ENCODE results near the gene SCAMP3. TPM values are rescaled to one million over a fixed set of nuclear protein-coding genes. Genes with fewer than 3 reads are reported as not detected.

The SCAMP3 gene
- total and polyA plus RNA-seq, 10 of the 15 experiments (the other 5 are each of a cell fraction or from before 2014, with no cell fraction given), result 17.2 to 133 (median 87.3) TPM

DNA sequence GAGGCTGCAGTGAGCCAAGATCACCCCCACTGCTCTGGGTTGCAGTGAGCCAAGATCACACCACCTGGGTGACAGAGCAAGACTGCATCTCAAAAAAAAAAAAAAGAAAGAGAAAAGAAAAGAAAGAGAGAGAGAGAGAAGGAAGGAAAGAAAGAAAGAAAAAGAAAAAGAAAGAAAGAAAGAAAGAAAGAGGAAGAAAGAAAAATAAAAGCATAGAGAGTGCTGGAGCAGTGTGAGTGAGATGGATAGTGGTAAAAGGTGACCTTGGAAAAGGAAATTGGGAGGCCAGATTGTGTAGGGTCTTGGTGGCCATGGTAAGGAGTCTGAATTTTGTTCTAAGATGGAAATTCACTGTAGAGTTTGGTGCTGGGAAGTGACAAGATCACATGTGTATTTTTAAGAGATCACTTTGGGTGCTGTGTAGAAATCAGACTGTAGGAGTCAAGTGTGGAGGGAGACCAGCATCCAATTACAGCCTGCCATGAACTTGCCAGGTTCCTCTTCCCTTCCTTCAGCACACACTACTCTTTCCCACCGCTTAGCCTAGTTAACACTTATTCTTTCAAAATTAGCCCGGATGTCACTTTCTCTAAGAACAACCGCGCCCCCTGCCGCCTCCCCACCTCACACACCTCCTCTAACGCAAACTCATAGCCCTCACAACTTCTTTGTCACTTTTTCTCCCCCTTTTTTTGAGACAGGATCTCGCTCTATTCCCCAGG is 35.8 kb downstream of the SCAMP3 start (continued):
- TF ChIP-seq, protein P1, sequence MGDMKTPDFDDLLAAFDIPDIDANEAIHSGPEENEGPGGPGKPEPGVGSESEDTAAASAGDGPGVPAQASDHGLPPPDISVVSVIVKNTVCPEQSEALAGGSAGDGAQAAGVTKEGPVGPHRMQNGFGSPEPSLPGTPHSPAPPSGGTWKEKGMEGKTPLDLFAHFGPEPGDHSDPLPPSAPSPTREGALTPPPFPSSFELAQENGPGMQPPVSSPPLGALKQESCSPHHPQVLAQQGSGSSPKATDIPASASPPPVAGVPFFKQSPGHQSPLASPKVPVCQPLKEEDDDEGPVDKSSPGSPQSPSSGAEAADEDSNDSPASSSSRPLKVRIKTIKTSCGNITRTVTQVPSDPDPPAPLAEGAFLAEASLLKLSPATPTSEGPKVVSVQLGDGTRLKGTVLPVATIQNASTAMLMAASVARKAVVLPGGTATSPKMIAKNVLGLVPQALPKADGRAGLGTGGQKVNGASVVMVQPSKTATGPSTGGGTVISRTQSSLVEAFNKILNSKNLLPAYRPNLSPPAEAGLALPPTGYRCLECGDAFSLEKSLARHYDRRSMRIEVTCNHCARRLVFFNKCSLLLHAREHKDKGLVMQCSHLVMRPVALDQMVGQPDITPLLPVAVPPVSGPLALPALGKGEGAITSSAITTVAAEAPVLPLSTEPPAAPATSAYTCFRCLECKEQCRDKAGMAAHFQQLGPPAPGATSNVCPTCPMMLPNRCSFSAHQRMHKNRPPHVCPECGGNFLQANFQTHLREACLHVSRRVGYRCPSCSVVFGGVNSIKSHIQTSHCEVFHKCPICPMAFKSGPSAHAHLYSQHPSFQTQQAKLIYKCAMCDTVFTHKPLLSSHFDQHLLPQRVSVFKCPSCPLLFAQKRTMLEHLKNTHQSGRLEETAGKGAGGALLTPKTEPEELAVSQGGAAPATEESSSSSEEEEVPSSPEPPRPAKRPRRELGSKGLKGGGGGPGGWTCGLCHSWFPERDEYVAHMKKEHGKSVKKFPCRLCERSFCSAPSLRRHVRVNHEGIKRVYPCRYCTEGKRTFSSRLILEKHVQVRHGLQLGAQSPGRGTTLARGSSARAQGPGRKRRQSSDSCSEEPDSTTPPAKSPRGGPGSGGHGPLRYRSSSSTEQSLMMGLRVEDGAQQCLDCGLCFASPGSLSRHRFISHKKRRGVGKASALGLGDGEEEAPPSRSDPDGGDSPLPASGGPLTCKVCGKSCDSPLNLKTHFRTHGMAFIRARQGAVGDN (IDR thresholded peaks at IDR 0.05), result no peak
- TF ChIP-seq NR2C1 (IDR thresholded peaks at IDR 0.05), result no peak
- TF ChIP-seq POLR2A (IDR thresholded peaks at IDR 0.05; ENCODE audit: low read depth, low read length), result no peak; the same call in 1 of the 2 replicates
- TF ChIP-seq, protein P2, sequence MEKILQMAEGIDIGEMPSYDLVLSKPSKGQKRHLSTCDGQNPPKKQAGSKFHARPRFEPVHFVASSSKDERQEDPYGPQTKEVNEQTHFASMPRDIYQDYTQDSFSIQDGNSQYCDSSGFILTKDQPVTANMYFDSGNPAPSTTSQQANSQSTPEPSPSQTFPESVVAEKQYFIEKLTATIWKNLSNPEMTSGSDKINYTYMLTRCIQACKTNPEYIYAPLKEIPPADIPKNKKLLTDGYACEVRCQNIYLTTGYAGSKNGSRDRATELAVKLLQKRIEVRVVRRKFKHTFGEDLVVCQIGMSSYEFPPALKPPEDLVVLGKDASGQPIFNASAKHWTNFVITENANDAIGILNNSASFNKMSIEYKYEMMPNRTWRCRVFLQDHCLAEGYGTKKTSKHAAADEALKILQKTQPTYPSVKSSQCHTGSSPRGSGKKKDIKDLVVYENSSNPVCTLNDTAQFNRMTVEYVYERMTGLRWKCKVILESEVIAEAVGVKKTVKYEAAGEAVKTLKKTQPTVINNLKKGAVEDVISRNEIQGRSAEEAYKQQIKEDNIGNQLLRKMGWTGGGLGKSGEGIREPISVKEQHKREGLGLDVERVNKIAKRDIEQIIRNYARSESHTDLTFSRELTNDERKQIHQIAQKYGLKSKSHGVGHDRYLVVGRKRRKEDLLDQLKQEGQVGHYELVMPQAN (conservative IDR thresholded peaks at IDR 0.05), result no peak
- TF ChIP-seq, protein P3, sequence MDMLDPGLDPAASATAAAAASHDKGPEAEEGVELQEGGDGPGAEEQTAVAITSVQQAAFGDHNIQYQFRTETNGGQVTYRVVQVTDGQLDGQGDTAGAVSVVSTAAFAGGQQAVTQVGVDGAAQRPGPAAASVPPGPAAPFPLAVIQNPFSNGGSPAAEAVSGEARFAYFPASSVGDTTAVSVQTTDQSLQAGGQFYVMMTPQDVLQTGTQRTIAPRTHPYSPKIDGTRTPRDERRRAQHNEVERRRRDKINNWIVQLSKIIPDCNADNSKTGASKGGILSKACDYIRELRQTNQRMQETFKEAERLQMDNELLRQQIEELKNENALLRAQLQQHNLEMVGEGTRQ (IDR thresholded peaks at IDR 0.05; ENCODE audit: borderline replicate concordance, low read depth, low read length), result no peak
- TF ChIP-seq, protein P4, sequence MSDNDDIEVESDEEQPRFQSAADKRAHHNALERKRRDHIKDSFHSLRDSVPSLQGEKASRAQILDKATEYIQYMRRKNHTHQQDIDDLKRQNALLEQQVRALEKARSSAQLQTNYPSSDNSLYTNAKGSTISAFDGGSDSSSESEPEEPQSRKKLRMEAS (IDR thresholded peaks at IDR 0.05; ENCODE audit: low read depth, low read length), result no peak
- TF ChIP-seq, protein P5, sequence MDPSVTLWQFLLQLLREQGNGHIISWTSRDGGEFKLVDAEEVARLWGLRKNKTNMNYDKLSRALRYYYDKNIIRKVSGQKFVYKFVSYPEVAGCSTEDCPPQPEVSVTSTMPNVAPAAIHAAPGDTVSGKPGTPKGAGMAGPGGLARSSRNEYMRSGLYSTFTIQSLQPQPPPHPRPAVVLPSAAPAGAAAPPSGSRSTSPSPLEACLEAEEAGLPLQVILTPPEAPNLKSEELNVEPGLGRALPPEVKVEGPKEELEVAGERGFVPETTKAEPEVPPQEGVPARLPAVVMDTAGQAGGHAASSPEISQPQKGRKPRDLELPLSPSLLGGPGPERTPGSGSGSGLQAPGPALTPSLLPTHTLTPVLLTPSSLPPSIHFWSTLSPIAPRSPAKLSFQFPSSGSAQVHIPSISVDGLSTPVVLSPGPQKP (IDR thresholded peaks at IDR 0.05; ENCODE audit: low read depth, low read length), result no peak
- no peak for TF ChIP-seq POLR2AphosphoS5 (IDR thresholded peaks at IDR 0.05; ENCODE audit: low read length)
- no peak; the same call in 1 of the 2 replicates for TF ChIP-seq CHD2 (IDR thresholded peaks at IDR 0.05; ENCODE audit: borderline replicate concordance, low read depth, low read length)
- TF ChIP-seq, protein P6, sequence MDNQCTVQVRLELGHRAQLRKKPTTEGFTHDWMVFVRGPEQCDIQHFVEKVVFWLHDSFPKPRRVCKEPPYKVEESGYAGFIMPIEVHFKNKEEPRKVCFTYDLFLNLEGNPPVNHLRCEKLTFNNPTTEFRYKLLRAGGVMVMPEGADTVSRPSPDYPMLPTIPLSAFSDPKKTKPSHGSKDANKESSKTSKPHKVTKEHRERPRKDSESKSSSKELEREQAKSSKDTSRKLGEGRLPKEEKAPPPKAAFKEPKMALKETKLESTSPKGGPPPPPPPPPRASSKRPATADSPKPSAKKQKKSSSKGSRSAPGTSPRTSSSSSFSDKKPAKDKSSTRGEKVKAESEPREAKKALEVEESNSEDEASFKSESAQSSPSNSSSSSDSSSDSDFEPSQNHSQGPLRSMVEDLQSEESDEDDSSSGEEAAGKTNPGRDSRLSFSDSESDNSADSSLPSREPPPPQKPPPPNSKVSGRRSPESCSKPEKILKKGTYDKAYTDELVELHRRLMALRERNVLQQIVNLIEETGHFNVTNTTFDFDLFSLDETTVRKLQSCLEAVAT (IDR thresholded peaks at IDR 0.05), result no peak
- 0 out of 2 replicates have a peak, but pooled peaks have one; percentile 23 for TF ChIP-seq MEF2A (IDR thresholded peaks at IDR 0.05; ENCODE audit: insufficient read depth, low read depth, low read length)
- no peak for TF ChIP-seq TARDBP (IDR thresholded peaks at IDR 0.05; ENCODE audit: borderline replicate concordance)
- TF ChIP-seq, protein P7, sequence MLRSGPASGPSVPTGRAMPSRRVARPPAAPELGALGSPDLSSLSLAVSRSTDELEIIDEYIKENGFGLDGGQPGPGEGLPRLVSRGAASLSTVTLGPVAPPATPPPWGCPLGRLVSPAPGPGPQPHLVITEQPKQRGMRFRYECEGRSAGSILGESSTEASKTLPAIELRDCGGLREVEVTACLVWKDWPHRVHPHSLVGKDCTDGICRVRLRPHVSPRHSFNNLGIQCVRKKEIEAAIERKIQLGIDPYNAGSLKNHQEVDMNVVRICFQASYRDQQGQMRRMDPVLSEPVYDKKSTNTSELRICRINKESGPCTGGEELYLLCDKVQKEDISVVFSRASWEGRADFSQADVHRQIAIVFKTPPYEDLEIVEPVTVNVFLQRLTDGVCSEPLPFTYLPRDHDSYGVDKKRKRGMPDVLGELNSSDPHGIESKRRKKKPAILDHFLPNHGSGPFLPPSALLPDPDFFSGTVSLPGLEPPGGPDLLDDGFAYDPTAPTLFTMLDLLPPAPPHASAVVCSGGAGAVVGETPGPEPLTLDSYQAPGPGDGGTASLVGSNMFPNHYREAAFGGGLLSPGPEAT (IDR thresholded peaks at IDR 0.05; ENCODE audit: low read depth), result peak; percentile 14; the same call in 1 of the 2 replicates
- TF ChIP-seq NR2F1 (conservative IDR thresholded peaks at IDR 0.05), result no peak
- no peak for TF ChIP-seq ZZZ3 (IDR thresholded peaks at IDR 0.05; ENCODE audit: control insufficient read depth, insufficient read length, low read depth)
- TF ChIP-seq, protein P8, sequence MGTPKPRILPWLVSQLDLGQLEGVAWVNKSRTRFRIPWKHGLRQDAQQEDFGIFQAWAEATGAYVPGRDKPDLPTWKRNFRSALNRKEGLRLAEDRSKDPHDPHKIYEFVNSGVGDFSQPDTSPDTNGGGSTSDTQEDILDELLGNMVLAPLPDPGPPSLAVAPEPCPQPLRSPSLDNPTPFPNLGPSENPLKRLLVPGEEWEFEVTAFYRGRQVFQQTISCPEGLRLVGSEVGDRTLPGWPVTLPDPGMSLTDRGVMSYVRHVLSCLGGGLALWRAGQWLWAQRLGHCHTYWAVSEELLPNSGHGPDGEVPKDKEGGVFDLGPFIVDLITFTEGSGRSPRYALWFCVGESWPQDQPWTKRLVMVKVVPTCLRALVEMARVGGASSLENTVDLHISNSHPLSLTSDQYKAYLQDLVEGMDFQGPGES (IDR thresholded peaks at IDR 0.05), result 0 out of 2 replicates have a peak, but pooled peaks have one; percentile 31

All from GM12878 (cell line).